HepG2 (cell line): ENCODE data around the gene CIAPIN1. TPM values are rescaled to one million over a fixed set of nuclear protein-coding genes. Genes with fewer than 3 reads are reported as not detected.

Experiments used
- AKAP8 ChIP-seq: sonication (generic); formaldehyde crosslinking; IDR thresholded peaks from 2 replicates; pipeline ENCODE4 v1.5.1; 2020; ENCODE audit warnings: mild to moderate bottlenecking, missing genetic modification reagents
- ATF6 ChIP-seq: sonication (generic); formaldehyde crosslinking; conservative IDR thresholded peaks from 2 replicates; pipeline ENCODE4 v1.4.0; 2020; ENCODE audit warnings: missing genetic modification reagents
- HMGA1 ChIP-seq: sonication (generic); formaldehyde crosslinking; conservative IDR thresholded peaks from 2 replicates; pipeline ENCODE4 v1.4.0; 2020; ENCODE audit warnings: missing genetic modification reagents
- HOXA7 ChIP-seq: sonication (generic); formaldehyde crosslinking; IDR thresholded peaks from 2 replicates; pipeline ENCODE4 v1.8.1; 2022; ENCODE audit warnings: mild to moderate bottlenecking, missing genetic modification reagents, moderate library complexity
- NFKBIZ ChIP-seq: IDR thresholded peaks from 2 replicates; pipeline ENCODE4 v1.6.1; 2018; ENCODE audit warnings: missing genetic modification reagents, missing compliant biosample characterization
- RFX5 ChIP-seq: IDR thresholded peaks from 2 replicates; pipeline ENCODE4 v1.6.1; 2011; ENCODE audit warnings: low read depth, low read length, improper control_type of control experiment
- SNRNP70 ChIP-seq: fragments of 200-400 bp; formaldehyde crosslinking; IDR thresholded peaks from 2 replicates; pipeline ENCODE4 v1.6.1; 2017; ENCODE audit warnings: mild to moderate bottlenecking, low read depth, low read length, moderate library complexity
- TMF1 ChIP-seq: sonication (generic); formaldehyde crosslinking; IDR thresholded peaks from 2 replicates; pipeline ENCODE4 v1.8.1; 2022; ENCODE audit warnings: low read depth, missing genetic modification reagents
- YY1 ChIP-seq: IDR thresholded peaks from 2 replicates; pipeline ENCODE4 v1.6.1; 2011; ENCODE audit warnings: low read length, low read depth, moderate library complexity, mild to moderate bottlenecking; ENCODE audit not compliant: insufficient read depth, insufficient replicate concordance
- ZBTB42 ChIP-seq: sonication (generic); formaldehyde crosslinking; IDR thresholded peaks from 2 replicates; pipeline ENCODE4 v1.5.0; 2020; ENCODE audit warnings: mild to moderate bottlenecking, missing genetic modification reagents
- ZNF441 ChIP-seq: sonication (generic); formaldehyde crosslinking; IDR thresholded peaks from 2 replicates; pipeline ENCODE4 v1.7.0; 2021; ENCODE audit warnings: missing genetic modification reagents, borderline replicate concordance
- ZNF678 ChIP-seq: sonication (generic); formaldehyde crosslinking; IDR thresholded peaks from 2 replicates; pipeline ENCODE4 v1.4.0; 2020; ENCODE audit warnings: mild to moderate bottlenecking, missing genetic modification reagents
- ZNF747 ChIP-seq: sonication (generic); formaldehyde crosslinking; IDR thresholded peaks from 2 replicates; pipeline ENCODE4 v1.8.1; 2023; ENCODE audit warnings: missing genetic modification reagents, mild to moderate bottlenecking, borderline replicate concordance
- polyA plus RNA-seq, 8 experiments: library from polyadenylated mRNA; depleted of rRNA in 3 of 8; stranded (reverse) in 7 of 8; unstranded in 1 of 8; fragments of >200 nt; fragmentation: Illumina TruSeq in 4 of 8; extraction: Trizol in 4 of 8; gene quantifications; 2 replicates each; pipeline versions ENCODE4 v1.2.1 to v1.2.3, GENCODE V29; 2011 to 2016; ENCODE audit warnings: low read depth in 4 of 8, missing spikeins in 1 of 8, mixed read lengths in 1 of 8; ENCODE audit not compliant: insufficient read depth in 1 of 8
- total RNA-seq, 5 experiments: library from RNA; depleted of rRNA; stranded (reverse); fragments of >200 nt; fragmentation: Illumina TruSeq; extraction: Trizol; gene quantifications; 2 replicates each; pipeline ENCODE4 v1.2.3, GENCODE V29; 2016; ENCODE audit warnings: low read depth in 1 of 5
- TF ChIP-seq, protein P1 (sequence below): IDR thresholded peaks from 2 replicates; pipeline ENCODE4 v1.6.1; 2016; ENCODE audit warnings: low read depth
- TF ChIP-seq, protein P2 (sequence below): sonication (generic); formaldehyde crosslinking; IDR thresholded peaks from 2 replicates; pipeline ENCODE4 v1.5.0; 2020; ENCODE audit warnings: missing genetic modification reagents, mild to moderate bottlenecking, borderline replicate concordance
- TF ChIP-seq, protein P3 (sequence below): sonication (generic); formaldehyde crosslinking; IDR thresholded peaks from 2 replicates; pipeline ENCODE4 v1.5.1; 2020; ENCODE audit warnings: missing genetic modification reagents, mild to moderate bottlenecking, borderline replicate concordance
- TF ChIP-seq, protein P4 (sequence below): sonication (generic); formaldehyde crosslinking; IDR thresholded peaks from 2 replicates; pipeline ENCODE4 v1.4.0; 2020; ENCODE audit warnings: missing genetic modification reagents
- TF ChIP-seq, protein P5 (sequence below): sonication (generic); formaldehyde crosslinking; IDR thresholded peaks from 2 replicates; pipeline ENCODE4 v1.5.1; 2020; ENCODE audit warnings: missing genetic modification reagents, mild to moderate bottlenecking, borderline replicate concordance

Gene CIAPIN1
- total and polyA plus RNA-seq, 2 of the 13 experiments (the other 11 are each of a cell fraction or from before 2014, with no cell fraction given) = 69.3 to 89.7 TPM

- TF ChIP-seq, protein P1, sequence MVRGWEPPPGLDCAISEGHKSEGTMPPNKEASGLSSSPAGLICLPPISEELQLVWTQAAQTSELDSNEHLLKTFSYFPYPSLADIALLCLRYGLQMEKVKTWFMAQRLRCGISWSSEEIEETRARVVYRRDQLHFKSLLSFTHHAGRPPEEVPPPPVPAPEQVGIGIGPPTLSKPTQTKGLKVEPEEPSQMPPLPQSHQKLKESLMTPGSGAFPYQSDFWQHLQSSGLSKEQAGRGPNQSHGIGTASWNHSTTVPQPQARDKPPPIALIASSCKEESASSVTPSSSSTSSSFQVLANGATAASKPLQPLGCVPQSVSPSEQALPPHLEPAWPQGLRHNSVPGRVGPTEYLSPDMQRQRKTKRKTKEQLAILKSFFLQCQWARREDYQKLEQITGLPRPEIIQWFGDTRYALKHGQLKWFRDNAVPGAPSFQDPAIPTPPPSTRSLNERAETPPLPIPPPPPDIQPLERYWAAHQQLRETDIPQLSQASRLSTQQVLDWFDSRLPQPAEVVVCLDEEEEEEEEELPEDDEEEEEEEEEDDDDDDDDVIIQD (CRISPR knock-in tag) = no peak
- TF ChIP-seq TMF1 (CRISPR knock-in tag) (0 out of 2 replicates have a peak, but pooled peaks have one; percentile 34), NFKBIZ (CRISPR knock-in tag) (0 out of 2 replicates have a peak, but pooled peaks have one; percentile 3), ZNF747 (no peak), ZNF441 (0 out of 2 replicates have a peak, but pooled peaks have one; percentile 29), HMGA1 (CRISPR knock-in tag) (no peak), SNRNP70 (no peak), YY1 (no peak), RFX5 (no peak), ATF6 (no peak), ZBTB42 (no peak), HOXA7 (CRISPR knock-in tag) (no peak), ZNF678 (CRISPR knock-in tag) (no peak), AKAP8 (CRISPR knock-in tag) (no peak; the same call in 1 of the 2 replicates)
- TF ChIP-seq, protein P2, sequence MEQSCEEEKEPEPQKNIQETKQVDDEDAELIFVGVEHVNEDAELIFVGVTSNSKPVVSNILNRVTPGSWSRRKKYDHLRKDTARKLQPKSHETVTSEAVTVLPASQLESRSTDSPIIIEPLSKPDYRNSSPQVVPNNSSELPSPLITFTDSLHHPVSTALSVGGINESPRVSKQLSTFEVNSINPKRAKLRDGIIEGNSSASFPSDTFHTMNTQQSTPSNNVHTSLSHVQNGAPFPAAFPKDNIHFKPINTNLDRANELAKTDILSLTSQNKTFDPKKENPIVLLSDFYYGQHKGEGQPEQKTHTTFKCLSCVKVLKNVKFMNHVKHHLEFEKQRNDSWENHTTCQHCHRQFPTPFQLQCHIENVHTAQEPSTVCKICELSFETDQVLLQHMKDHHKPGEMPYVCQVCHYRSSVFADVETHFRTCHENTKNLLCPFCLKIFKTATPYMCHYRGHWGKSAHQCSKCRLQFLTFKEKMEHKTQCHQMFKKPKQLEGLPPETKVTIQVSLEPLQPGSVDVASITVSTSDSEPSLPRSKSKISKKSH = 0 out of 2 replicates have a peak, but pooled peaks have one; percentile 41
- TF ChIP-seq, protein P3, sequence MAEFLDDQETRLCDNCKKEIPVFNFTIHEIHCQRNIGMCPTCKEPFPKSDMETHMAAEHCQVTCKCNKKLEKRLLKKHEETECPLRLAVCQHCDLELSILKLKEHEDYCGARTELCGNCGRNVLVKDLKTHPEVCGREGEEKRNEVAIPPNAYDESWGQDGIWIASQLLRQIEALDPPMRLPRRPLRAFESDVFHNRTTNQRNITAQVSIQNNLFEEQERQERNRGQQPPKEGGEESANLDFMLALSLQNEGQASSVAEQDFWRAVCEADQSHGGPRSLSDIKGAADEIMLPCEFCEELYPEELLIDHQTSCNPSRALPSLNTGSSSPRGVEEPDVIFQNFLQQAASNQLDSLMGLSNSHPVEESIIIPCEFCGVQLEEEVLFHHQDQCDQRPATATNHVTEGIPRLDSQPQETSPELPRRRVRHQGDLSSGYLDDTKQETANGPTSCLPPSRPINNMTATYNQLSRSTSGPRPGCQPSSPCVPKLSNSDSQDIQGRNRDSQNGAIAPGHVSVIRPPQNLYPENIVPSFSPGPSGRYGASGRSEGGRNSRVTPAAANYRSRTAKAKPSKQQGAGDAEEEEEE (CRISPR knock-in tag) = 0 out of 2 replicates have a peak, but pooled peaks have one; percentile 34
- TF ChIP-seq, protein P4, sequence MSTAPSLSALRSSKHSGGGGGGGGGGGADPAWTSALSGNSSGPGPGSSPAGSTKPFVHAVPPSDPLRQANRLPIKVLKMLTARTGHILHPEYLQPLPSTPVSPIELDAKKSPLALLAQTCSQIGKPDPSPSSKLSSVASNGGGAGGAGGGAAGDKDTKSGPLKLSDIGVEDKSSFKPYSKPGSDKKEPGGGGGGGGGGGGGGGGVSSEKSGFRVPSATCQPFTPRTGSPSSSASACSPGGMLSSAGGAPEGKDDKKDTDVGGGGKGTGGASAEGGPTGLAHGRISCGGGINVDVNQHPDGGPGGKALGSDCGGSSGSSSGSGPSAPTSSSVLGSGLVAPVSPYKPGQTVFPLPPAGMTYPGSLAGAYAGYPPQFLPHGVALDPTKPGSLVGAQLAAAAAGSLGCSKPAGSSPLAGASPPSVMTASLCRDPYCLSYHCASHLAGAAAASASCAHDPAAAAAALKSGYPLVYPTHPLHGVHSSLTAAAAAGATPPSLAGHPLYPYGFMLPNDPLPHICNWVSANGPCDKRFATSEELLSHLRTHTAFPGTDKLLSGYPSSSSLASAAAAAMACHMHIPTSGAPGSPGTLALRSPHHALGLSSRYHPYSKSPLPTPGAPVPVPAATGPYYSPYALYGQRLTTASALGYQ (CRISPR knock-in tag) = no peak
- TF ChIP-seq, protein P5, sequence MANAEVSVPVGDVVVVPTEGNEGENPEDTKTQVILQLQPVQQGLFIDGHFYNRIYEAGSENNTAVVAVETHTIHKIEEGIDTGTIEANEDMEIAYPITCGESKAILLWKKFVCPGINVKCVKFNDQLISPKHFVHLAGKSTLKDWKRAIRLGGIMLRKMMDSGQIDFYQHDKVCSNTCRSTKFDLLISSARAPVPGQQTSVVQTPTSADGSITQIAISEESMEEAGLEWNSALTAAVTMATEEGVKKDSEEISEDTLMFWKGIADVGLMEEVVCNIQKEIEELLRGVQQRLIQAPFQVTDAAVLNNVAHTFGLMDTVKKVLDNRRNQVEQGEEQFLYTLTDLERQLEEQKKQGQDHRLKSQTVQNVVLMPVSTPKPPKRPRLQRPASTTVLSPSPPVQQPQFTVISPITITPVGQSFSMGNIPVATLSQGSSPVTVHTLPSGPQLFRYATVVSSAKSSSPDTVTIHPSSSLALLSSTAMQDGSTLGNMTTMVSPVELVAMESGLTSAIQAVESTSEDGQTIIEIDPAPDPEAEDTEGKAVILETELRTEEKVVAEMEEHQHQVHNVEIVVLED = no peak
Measured at GRCh38 chr16:57446531-57447185, 527 bp downstream of the CIAPIN1 start (continued).
